PFSK-1 (cell line): ENCODE results near the gene COL4A2.

ENCODE experiments used
- FOXP2 ChIP-seq: optimal IDR thresholded peaks from 2 replicates; pipeline ENCODE3; 2011; ENCODE audit warnings: borderline replicate concordance, control low read depth, inconsistent platforms; ENCODE audit not compliant: insufficient read depth; ENCODE audit errors: extremely low read length, extremely low read depth
- POLR2AphosphoS5 ChIP-seq: IDR thresholded peaks from 2 replicates; pipeline ENCODE4 v1.6.1; 2012; ENCODE audit warnings: low read depth, mild to moderate bottlenecking, control low read depth, low read length, moderate library complexity
- SIN3A ChIP-seq: IDR thresholded peaks from 2 replicates; pipeline ENCODE4 v1.6.1; 2012; ENCODE audit warnings: mild to moderate bottlenecking, low read length, moderate library complexity, borderline replicate concordance; ENCODE audit not compliant: insufficient read depth
- TAF1 ChIP-seq: IDR thresholded peaks from 2 replicates; pipeline ENCODE4 v1.6.1; 2012; ENCODE audit warnings: low read length, control low read depth, borderline replicate concordance; ENCODE audit not compliant: insufficient read depth
- TF ChIP-seq, protein P1 (sequence below), 2 experiments: IDR thresholded peaks; 2 replicates each; pipeline versions ENCODE4 v1.6.1 to v1.8.0; 2011 to 2012; ENCODE audit warnings: low read depth in 2 of 2, low read length in 2 of 2, control low read depth in 1 of 2, inconsistent platforms in 1 of 2, mild to moderate bottlenecking in 1 of 2, moderate library complexity in 1 of 2; ENCODE audit not compliant: insufficient read depth in 1 of 2

COL4A2 gene

DNA sequence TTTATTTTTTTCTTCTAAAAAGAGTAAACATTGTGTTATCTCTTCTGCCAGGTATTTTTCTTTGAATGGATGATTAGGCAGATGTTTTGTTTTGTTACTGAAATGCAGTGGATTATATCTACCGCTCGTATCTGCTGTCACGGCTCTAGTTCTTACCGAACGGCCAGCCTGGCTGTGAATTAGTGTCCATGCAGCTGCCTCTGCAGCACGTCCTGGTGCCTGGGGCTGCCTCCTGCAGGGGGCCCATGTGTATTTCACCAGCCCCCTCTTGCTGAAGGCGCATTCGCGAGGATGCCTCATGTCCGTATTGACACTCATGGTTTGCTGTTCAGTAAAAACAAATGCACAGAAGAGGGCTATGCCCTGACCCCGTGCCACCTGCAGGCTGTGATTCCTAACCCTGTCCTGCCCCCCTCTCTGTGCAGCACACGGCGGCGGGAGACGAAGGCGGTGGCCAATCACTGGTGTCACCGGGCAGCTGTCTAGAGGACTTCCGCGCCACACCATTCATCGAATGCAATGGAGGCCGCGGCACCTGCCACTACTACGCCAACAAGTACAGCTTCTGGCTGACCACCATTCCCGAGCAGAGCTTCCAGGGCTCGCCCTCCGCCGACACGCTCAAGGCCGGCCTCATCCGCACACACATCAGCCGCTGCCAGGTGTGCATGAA is 204.6 kb downstream of the COL4A2 start:
- TF ChIP-seq TAF1 (no peak), SIN3A (no peak), FOXP2 (no peak), POLR2AphosphoS5 (no peak)
- TF ChIP-seq, protein P1, sequence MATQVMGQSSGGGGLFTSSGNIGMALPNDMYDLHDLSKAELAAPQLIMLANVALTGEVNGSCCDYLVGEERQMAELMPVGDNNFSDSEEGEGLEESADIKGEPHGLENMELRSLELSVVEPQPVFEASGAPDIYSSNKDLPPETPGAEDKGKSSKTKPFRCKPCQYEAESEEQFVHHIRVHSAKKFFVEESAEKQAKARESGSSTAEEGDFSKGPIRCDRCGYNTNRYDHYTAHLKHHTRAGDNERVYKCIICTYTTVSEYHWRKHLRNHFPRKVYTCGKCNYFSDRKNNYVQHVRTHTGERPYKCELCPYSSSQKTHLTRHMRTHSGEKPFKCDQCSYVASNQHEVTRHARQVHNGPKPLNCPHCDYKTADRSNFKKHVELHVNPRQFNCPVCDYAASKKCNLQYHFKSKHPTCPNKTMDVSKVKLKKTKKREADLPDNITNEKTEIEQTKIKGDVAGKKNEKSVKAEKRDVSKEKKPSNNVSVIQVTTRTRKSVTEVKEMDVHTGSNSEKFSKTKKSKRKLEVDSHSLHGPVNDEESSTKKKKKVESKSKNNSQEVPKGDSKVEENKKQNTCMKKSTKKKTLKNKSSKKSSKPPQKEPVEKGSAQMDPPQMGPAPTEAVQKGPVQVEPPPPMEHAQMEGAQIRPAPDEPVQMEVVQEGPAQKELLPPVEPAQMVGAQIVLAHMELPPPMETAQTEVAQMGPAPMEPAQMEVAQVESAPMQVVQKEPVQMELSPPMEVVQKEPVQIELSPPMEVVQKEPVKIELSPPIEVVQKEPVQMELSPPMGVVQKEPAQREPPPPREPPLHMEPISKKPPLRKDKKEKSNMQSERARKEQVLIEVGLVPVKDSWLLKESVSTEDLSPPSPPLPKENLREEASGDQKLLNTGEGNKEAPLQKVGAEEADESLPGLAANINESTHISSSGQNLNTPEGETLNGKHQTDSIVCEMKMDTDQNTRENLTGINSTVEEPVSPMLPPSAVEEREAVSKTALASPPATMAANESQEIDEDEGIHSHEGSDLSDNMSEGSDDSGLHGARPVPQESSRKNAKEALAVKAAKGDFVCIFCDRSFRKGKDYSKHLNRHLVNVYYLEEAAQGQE (IDR thresholded peaks at IDR 0.05; ENCODE audit: insufficient read depth in 1 of 2, low read depth in 2 of 2, low read length in 2 of 2) = no peak

DNA sequence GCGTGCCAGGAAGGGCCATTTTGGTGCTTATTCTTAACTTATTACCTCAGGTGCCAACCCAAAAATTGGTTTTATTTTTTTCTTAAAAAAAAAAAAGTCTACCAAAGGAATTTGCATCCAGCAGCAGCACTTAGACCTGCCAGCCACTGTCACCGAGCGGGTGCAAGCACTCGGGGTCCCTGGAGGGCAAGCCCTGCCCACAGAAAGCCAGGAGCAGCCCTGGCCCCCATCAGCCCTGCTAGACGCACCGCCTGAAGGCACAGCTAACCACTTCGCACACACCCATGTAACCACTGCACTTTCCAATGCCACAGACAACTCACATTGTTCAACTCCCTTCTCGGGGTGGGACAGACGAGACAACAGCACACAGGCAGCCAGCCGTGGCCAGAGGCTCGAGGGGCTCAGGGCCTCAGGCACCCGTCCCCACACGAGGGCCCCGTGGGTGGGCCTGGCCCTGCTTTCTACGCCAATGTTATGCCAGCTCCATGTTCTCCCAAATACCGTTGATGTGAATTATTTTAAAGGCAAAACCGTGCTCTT is 205.2 kb downstream of the COL4A2 start:
- TF ChIP-seq TAF1 (no peak), FOXP2 (no peak), POLR2AphosphoS5 (no peak), SIN3A (no peak)
- TF ChIP-seq, protein P1 (IDR thresholded peaks at IDR 0.05; ENCODE audit: insufficient read depth in 1 of 2, low read depth in 2 of 2, low read length in 2 of 2) = no peak

DNA sequence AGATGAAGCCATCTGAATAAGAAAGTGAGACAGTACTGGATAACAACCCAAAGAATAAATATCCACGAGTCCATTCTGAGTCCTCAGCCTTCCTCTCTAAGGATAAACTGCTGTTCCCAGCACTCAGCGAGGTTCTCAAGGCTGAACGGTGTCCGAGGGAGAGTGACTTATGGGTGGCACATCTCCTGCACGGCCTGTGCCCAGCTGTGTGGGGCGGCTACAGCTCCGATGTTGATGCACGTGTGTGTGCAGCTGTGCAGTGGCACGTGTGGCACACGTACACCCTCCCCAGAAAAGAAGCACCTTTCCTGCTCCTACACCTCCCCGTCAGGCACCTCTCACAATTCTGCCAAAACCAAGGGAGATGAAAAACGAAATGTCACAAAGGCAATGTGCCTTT is 209.4 kb downstream of the COL4A2 start:
- TF ChIP-seq POLR2AphosphoS5 (no peak), TAF1 (no peak), SIN3A (no peak), FOXP2 (no peak)
- TF ChIP-seq, protein P1 (IDR thresholded peaks at IDR 0.05; ENCODE audit: insufficient read depth in 1 of 2, low read depth in 2 of 2, low read length in 2 of 2) = no peak

DNA sequence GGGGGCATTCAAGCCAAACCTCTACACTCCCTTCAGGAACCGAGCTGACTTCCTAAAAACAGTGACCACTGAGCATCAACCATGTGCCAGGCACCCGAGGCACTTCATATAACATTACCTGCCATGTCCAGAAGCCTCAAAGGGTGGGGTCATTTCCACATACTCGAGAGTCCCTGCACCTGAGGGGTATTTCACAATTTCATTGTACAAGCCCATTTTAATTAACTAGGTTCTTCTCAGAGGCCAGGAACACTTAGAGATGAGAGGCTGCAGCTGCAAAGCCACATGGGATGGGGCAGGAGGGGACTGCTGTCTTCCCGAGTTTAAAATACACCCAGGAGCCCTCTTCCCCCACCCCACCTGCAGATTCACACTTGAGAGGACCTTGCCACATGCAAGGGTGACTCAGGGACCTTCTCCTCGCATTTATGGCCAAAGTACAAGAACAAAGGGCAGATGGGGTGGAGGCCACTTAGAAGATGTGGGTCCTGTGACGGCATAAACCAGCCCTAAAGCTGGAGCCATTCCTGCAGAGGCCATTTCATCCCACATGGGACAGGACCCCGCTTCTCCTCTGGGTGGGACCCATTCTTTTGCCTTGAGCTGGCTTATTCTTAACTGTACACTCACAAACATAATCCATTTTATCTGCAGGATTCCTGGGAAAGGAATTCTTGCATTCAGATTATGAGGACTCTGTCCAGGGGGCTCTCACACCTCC is 210.6 kb downstream of the COL4A2 start:
- TF ChIP-seq FOXP2 (no peak), POLR2AphosphoS5 (no peak), TAF1 (no peak)
- TF ChIP-seq, protein P1 (IDR thresholded peaks at IDR 0.05; ENCODE audit: insufficient read depth in 1 of 2, low read depth in 2 of 2, low read length in 2 of 2) = no peak
